Loucy (cell line): ENCODE data around the gene MAP2.

Experiments used
- H2AFZ ChIP-seq: fragments of 200-600 bp; sonication (generic); 2 replicates; pipeline ENCODE4 v1.6.0; 2016; ENCODE audit warnings: antibody characterized with exemption, mild to moderate bottlenecking, low read length, moderate library complexity
- H3F3A ChIP-seq: fragments of 200-600 bp; 2 replicates; pipeline ENCODE4 v1.6.0; 2016; ENCODE audit warnings: antibody characterized with exemption, low read depth, mild to moderate bottlenecking
- H3K27me3 ChIP-seq: fragments of 200-600 bp; sonication (generic); 2 replicates; pipeline ENCODE4 v1.6.1; 2014; ENCODE audit warnings: low read length, mild to moderate bottlenecking; ENCODE audit not compliant: insufficient read depth, poor library complexity, severe bottlenecking
- H3K36me3 ChIP-seq: fragments of 200-600 bp; sonication (generic); 2 replicates; pipeline ENCODE4 v1.6.1; 2016; ENCODE audit warnings: low read length; ENCODE audit not compliant: insufficient read depth
- H3K4me1 ChIP-seq: fragments of 200-600 bp; sonication (generic); 2 replicates; pipeline ENCODE4 v1.5.1; 2014; ENCODE audit warnings: low read length, mild to moderate bottlenecking; ENCODE audit not compliant: insufficient read depth, poor library complexity, severe bottlenecking
- H3K4me2 ChIP-seq: fragments of 200-600 bp; sonication (generic); 2 replicates; pipeline ENCODE4 v1.6.0; 2014; ENCODE audit warnings: antibody characterized with exemption, low read length, low read depth, mild to moderate bottlenecking; ENCODE audit not compliant: poor library complexity, severe bottlenecking
- H3K4me3 ChIP-seq: fragments of 200-600 bp; sonication (generic); 2 replicates; pipeline ENCODE4 v1.5.1; 2014; ENCODE audit warnings: low read length, mild to moderate bottlenecking, mixed read lengths; ENCODE audit not compliant: poor library complexity, severe bottlenecking
- H3K79me2 ChIP-seq: fragments of 200-600 bp; sonication (generic); 2 replicates; pipeline ENCODE4 v1.6.1; 2014; ENCODE audit warnings: low read length; ENCODE audit not compliant: insufficient read depth
- H3K9ac ChIP-seq: fragments of 200-600 bp; sonication (generic); 2 replicates; pipeline ENCODE4 v1.6.0; 2014; ENCODE audit warnings: mild to moderate bottlenecking, low read depth, low read length, moderate library complexity; ENCODE audit not compliant: poor library complexity, severe bottlenecking
- H3K9me2 ChIP-seq: fragments of 200-600 bp; sonication (generic); replicated peaks from 2 replicates; pipeline ENCODE4 v1.6.1; 2016; ENCODE audit warnings: low read depth, low read length, mixed read lengths
- H3K9me3 ChIP-seq: fragments of 200-600 bp; sonication (generic); 2 replicates; pipeline ENCODE4 v1.6.1; 2014; ENCODE audit warnings: mild to moderate bottlenecking, antibody characterized with exemption, low read length, low read depth; ENCODE audit not compliant: insufficient read depth
- H4K20me1 ChIP-seq: fragments of 200-600 bp; sonication (generic); 2 replicates; pipeline ENCODE4 v1.6.0; 2014; ENCODE audit warnings: antibody characterized with exemption, low read length, mild to moderate bottlenecking; ENCODE audit not compliant: insufficient read depth, poor library complexity, severe bottlenecking
- EZH2phosphoT487 ChIP-seq: fragments of 200-600 bp; IDR thresholded peaks from 2 replicates; pipeline ENCODE4 v1.6.1; 2018; ENCODE audit warnings: antibody characterized with exemption, mild to moderate bottlenecking, moderate library complexity, borderline replicate concordance
- TF ChIP-seq, protein P1 (sequence below): fragments of 200-600 bp; sonication (generic); conservative IDR thresholded peaks from 2 replicates; pipeline ENCODE4 v1.5.1; 2014; ENCODE audit warnings: mild to moderate bottlenecking, antibody characterized with exemption, low read length

The MAP2 gene

DNA sequence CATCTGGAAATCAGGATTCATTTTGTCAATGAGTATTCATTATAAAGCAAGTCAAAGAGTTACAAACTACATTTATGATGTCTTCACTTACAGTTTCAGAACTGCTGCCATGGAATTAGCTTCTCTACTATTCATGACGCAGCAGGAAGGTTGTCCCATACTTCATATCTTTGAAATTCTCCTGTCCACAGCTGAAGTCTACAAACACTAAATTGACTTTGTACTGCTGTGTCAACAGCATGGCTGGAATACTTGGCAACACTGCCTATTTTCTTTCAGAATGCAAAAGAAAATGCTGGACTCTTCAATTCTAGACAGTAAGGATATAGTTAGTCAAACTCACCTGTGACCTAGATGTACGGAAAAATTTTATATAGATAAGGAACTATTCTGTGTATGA is 303.2 kb downstream of the MAP2 start:
- H3K4me3 ChIP-seq: no peak overlapping the region
- H4K20me1 ChIP-seq: no peaks in the 10 kb centered on the region
- no peak overlapping the region for H3K9ac ChIP-seq
- no peak overlapping the region for H2AFZ ChIP-seq
- H3F3A ChIP-seq: no peaks in the 10 kb centered on the region
- no peaks in the 10 kb centered on the region for H3K9me2 ChIP-seq
- H3K36me3 ChIP-seq: no peaks in the 10 kb centered on the region
- H3K9me3 ChIP-seq: no peaks in the 10 kb centered on the region
- TF ChIP-seq, protein P1, sequence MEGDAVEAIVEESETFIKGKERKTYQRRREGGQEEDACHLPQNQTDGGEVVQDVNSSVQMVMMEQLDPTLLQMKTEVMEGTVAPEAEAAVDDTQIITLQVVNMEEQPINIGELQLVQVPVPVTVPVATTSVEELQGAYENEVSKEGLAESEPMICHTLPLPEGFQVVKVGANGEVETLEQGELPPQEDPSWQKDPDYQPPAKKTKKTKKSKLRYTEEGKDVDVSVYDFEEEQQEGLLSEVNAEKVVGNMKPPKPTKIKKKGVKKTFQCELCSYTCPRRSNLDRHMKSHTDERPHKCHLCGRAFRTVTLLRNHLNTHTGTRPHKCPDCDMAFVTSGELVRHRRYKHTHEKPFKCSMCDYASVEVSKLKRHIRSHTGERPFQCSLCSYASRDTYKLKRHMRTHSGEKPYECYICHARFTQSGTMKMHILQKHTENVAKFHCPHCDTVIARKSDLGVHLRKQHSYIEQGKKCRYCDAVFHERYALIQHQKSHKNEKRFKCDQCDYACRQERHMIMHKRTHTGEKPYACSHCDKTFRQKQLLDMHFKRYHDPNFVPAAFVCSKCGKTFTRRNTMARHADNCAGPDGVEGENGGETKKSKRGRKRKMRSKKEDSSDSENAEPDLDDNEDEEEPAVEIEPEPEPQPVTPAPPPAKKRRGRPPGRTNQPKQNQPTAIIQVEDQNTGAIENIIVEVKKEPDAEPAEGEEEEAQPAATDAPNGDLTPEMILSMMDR: no peak
- TF ChIP-seq EZH2phosphoT487: no peak
- H3K4me1 ChIP-seq: no peaks in the 10 kb centered on the region
- no peaks in the 10 kb centered on the region for H3K79me2 ChIP-seq
- H3K27me3 ChIP-seq: no peaks in the 10 kb centered on the region
- no peak overlapping the region for H3K4me2 ChIP-seq

DNA sequence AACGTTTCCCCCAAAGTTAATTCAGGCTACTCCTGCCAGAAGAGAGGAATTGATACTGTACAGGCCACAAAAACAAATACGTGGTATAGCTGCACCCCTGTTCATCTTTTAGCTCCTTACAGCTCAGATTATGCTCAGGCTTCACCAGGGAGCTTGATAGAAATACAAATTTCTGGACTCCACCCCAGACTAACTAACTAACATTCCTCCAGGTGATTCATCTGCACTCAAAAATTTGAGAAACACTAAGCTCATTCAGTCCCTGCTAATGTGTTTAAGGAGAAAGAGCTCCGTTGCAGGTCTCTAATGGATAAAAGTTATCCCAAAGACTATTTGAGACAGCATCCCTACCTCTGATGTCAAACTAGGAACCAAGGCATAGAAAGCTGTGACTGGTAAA is 311.0 kb downstream of the MAP2 start:
- H2AFZ ChIP-seq: no peak overlapping the region
- H4K20me1 ChIP-seq: no peaks in the 10 kb centered on the region
- H3K27me3 ChIP-seq: no peaks in the 10 kb centered on the region

DNA sequence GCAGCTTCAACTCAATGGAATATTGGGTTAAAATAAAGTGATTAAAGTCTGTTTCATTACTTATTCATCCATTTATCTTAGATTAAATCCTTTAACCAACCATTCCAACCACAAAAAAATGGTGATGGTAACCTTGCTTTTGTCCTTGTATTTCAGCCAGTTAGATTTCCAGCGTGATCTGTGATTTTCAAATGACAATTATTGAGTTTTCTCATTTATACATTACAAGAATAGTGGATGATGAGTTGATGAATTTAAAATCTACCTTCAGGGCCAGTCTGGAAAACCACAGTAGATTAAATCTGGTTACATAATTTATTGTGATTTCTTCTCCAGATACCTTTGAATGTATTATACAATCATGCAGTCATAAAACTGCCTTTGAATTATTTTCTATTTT is 318.1 kb downstream of the MAP2 start:
- Histone ChIP-seq H3K4me2 (no peak overlapping the region), H3K27me3 (no peaks in the 10 kb centered on the region), H3K4me1 (no peaks in the 10 kb centered on the region), H3F3A (no peaks in the 10 kb centered on the region), H3K36me3 (no peaks in the 10 kb centered on the region), H2AFZ (no peak overlapping the region), H4K20me1 (no peaks in the 10 kb centered on the region), H3K79me2 (no peaks in the 10 kb centered on the region), H3K9me3 (no peaks in the 10 kb centered on the region), H3K9me2 (no peaks in the 10 kb centered on the region), H3K9ac (no peak overlapping the region), H3K4me3 (no peak overlapping the region)
- TF ChIP-seq, protein P1: no peak
- no peak for TF ChIP-seq EZH2phosphoT487

More for the DNA sequence above, 311.0 kb downstream of the MAP2 start:
- H3F3A ChIP-seq: no peaks in the 10 kb centered on the region
- no peaks in the 10 kb centered on the region for H3K9me3 ChIP-seq
- no peak overlapping the region for H3K4me3 ChIP-seq
- no peak for TF ChIP-seq EZH2phosphoT487
- TF ChIP-seq, protein P1: no peak
- H3K4me2 ChIP-seq: no peak overlapping the region
- H3K4me1 ChIP-seq: no peaks in the 10 kb centered on the region
- H3K79me2 ChIP-seq: no peaks in the 10 kb centered on the region
- H3K36me3 ChIP-seq: no peaks in the 10 kb centered on the region
- H3K9ac ChIP-seq: no peak overlapping the region
- H3K9me2 ChIP-seq: no peaks in the 10 kb centered on the region
